HepG2 (cell line): ENCODE measurements around the gene MXRA7. TPM values are rescaled to one million over a fixed set of nuclear protein-coding genes. Genes with fewer than 3 reads are reported as not detected.
A peak's percentile ranks its signal among the peaks of the same experiment; 100 is the strongest.

Experiments
- ATAC-seq: fragments of 200-7000 bp; cut with Tn5 transposase; 3 replicates; pipeline ENCODE4 v1.9.1; 2020; ENCODE audit warnings: mild to moderate bottlenecking, moderate library complexity
- BruUV-seq: library from RNA; stranded (reverse); fragments of 400-500 nt; replicated peaks from 2 replicates; lab custom pipeline; 2021; lab: Mats Ljungman, UMichigan
- CTCF ChIA-PET: fragments of 300-600 bp; formaldehyde crosslinking; extraction: SDS; loops from one replicate; lab custom pipeline; 2021; ENCODE audit warnings: low total read pairs, inconsistent platforms, low intra/inter-chr PET ratio; lab: Yijun Ruan, JAX
- POLR2A ChIA-PET: fragments of 350-600 bp; sonication (Branson Sonifier 250); formaldehyde crosslinking; loops from one replicate; lab custom pipeline; 2020; ENCODE audit warnings: antibody characterized with exemption, inconsistent platforms; lab: Yijun Ruan, JAX
- DNase-seq: peaks from one replicate; pipeline ENCODE4 v3.0.0-alpha.2; 2015; ENCODE audit warnings: low spot score
- FAIRE-seq: peaks from 3 replicates; lab custom pipeline; 2011; peaks lifted over from hg19 to GRCh38; lab: Jason Lieb, UNC
- H2AFZ ChIP-seq: one replicate; pipeline ENCODE4 v1.6.1; 2011; ENCODE audit warnings: low read length, inconsistent platforms
- H3K27ac ChIP-seq: fragments of 300-600 bp; 3 replicates; pipeline ENCODE4 v1.8.0; 2011; ENCODE audit warnings: mixed run types, mild to moderate bottlenecking, mixed read lengths, low read length, inconsistent platforms; ENCODE audit not compliant: insufficient read depth; ENCODE audit errors: extremely low read length
- H3K27me3 ChIP-seq, 2 experiments: fragments of 200-600 bp in 1 of 2; 2 replicates in 1 of 2; 3 replicates in 1 of 2; pipeline versions ENCODE4 v1.6.0 to v1.8.0; 2011; ENCODE audit warnings: low read length in 2 of 2, mild to moderate bottlenecking in 2 of 2, moderate library complexity in 2 of 2, inconsistent platforms in 1 of 2; ENCODE audit not compliant: insufficient read depth in 2 of 2, control insufficient read depth in 1 of 2
- H3K36me3 ChIP-seq, 2 experiments: fragments of 200-600 bp in 1 of 2; replicated peaks in 1 of 2; 2 replicates in 1 of 2; 3 replicates in 1 of 2; pipeline versions ENCODE4 v1.5.1 to v1.8.0; 2011; ENCODE audit warnings: low read length in 2 of 2, inconsistent platforms in 1 of 2; ENCODE audit not compliant: insufficient read depth in 2 of 2, control insufficient read depth in 1 of 2
- H3K4me1 ChIP-seq: 2 replicates; pipeline ENCODE4 v1.5.1; 2012; ENCODE audit warnings: low read length, inconsistent platforms; ENCODE audit not compliant: insufficient read depth
- H3K4me2 ChIP-seq: 2 replicates; pipeline ENCODE4 v1.6.0; 2011; ENCODE audit warnings: low read depth, low read length, inconsistent platforms
- H3K4me3 ChIP-seq, 3 experiments: fragments of 200-600 bp in 1 of 3; sonication (generic), shearing (Covaris generic) in 1 of 3; replicated peaks in 1 of 3; 2 replicates each; pipeline ENCODE4 v1.5.1; 2011 to 2016; ENCODE audit warnings: low read length in 3 of 3, inconsistent platforms in 2 of 3, low read depth in 2 of 3, mild to moderate bottlenecking in 2 of 3, control low read depth in 1 of 3, mixed read lengths in 1 of 3; ENCODE audit not compliant: insufficient read depth in 1 of 3
- H3K79me2 ChIP-seq: one replicate; pipeline ENCODE4 v1.6.1; 2011; ENCODE audit warnings: low read length, inconsistent platforms; ENCODE audit not compliant: insufficient read depth
- H3K9ac ChIP-seq: 2 replicates; pipeline ENCODE4 v1.6.0; 2011; ENCODE audit warnings: mild to moderate bottlenecking, low read depth, low read length, inconsistent platforms; ENCODE audit not compliant: insufficient read depth
- H3K9me3 ChIP-seq: 2 replicates; pipeline ENCODE4 v1.5.1; 2012; ENCODE audit warnings: mild to moderate bottlenecking, low read length
- H4K20me1 ChIP-seq: 2 replicates; pipeline ENCODE4 v1.6.0; 2011; ENCODE audit warnings: inconsistent platforms, mild to moderate bottlenecking, low read length, moderate library complexity; ENCODE audit not compliant: insufficient read depth
- SETDB1 ChIP-seq: sonication (generic); formaldehyde crosslinking; IDR thresholded peaks from 2 replicates; pipeline ENCODE4 v1.5.1; 2020; ENCODE audit warnings: missing genetic modification reagents, mild to moderate bottlenecking, borderline replicate concordance
- SRSF4 ChIP-seq: fragments of 200-400 bp; formaldehyde crosslinking; IDR thresholded peaks from one replicate; pipeline ENCODE4 v1.6.1; 2018; ENCODE audit warnings: mild to moderate bottlenecking, low read depth, low read length, moderate library complexity; ENCODE audit not compliant: poor library complexity, severe bottlenecking
- WGBS: methylation state at CpG from one replicate; pipeline ENCODE4 v1.1.6; 2017; ENCODE audit warnings: low lambda C conversion rate; 5-methylcytosine and 5-hydroxymethylcytosine counted together
- in situ Hi-C: cut with HindIII; loops from 2 replicates; pipeline ENCODE4 v1.10.0; 2017; ENCODE audit warnings: low pct_unique_long_range_greater_than_20kb; ENCODE audit not compliant: extremely low pct_ligation_motif_present
- intact Hi-C: fragments of 100-400 bp; cut with micrococcal nuclease; formaldehyde crosslinking; loops from one replicate; pipeline ENCODE4 v1.10.0; 2022; ENCODE audit not compliant: unreplicated experiment
- polyA plus RNA-seq, 8 experiments: library from polyadenylated mRNA; depleted of rRNA in 3 of 8; stranded (reverse) in 7 of 8; unstranded in 1 of 8; fragments of >200 nt; fragmentation: Illumina TruSeq in 4 of 8; extraction: Trizol in 4 of 8; gene quantifications; 2 replicates each; pipeline versions ENCODE4 v1.2.1 to v1.2.3, GENCODE V29; 2011 to 2016; ENCODE audit warnings: low read depth in 4 of 8, missing spikeins in 1 of 8, mixed read lengths in 1 of 8; ENCODE audit not compliant: insufficient read depth in 1 of 8
- total RNA-seq, 5 experiments: library from RNA; depleted of rRNA; stranded (reverse); fragments of >200 nt; fragmentation: Illumina TruSeq; extraction: Trizol; gene quantifications; 2 replicates each; pipeline ENCODE4 v1.2.3, GENCODE V29; 2016; ENCODE audit warnings: low read depth in 1 of 5
- TF ChIP-seq, protein P1 (sequence below): sonication (generic); formaldehyde crosslinking; conservative IDR thresholded peaks from 2 replicates; pipeline ENCODE4 v1.8.0; 2022; ENCODE audit warnings: low read depth, missing genetic modification reagents
- TF ChIP-seq, protein P2 (sequence below): sonication (generic); formaldehyde crosslinking; IDR thresholded peaks from 2 replicates; pipeline ENCODE4 v1.5.1; 2020; ENCODE audit warnings: mild to moderate bottlenecking, moderate library complexity, missing genetic modification reagents
- TF ChIP-seq, protein P3 (sequence below): sonication (generic); formaldehyde crosslinking; IDR thresholded peaks from 2 replicates; pipeline ENCODE4 v1.5.1; 2020; ENCODE audit warnings: mild to moderate bottlenecking, missing genetic modification reagents
- TF ChIP-seq, protein P4 (sequence below): sonication (generic); formaldehyde crosslinking; IDR thresholded peaks from 2 replicates; pipeline ENCODE4 v1.4.0; 2020; ENCODE audit warnings: mild to moderate bottlenecking, missing genetic modification reagents
- TF ChIP-seq, protein P5 (sequence below): IDR thresholded peaks from 2 replicates; pipeline ENCODE4 v1.6.1; 2016; ENCODE audit warnings: missing biosample characterization, missing genetic modification reagents, low read depth

The MXRA7 gene
- total and polyA plus RNA-seq, 2 of the 13 experiments (the other 11 are each of a cell fraction or from before 2014, with no cell fraction given) = 44.8 to 112 TPM

DNA sequence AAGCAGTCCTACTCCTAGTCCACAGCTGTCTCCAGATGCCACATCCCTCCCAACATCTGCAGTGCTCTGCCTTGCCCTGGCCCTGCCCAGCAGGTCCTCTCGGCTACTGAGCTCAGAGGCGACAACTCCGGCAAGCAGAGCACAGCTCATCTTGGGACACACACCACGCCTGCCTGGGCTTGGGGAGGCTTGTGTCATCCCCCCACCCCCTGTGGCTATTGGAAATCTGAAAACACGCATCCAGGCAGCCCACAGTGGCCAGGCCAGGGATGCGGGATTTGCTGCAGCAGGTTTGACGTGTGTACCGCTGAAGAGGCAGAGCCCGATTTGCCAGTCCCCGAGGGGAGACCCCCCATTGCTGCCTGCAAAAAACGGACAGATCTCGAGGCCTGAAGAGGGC is 25.4 kb downstream of the MXRA7 start:
- Histone ChIP-seq H2AFZ (no peak overlapping the region), H3K79me2 (no peaks in the 10 kb centered on the region), H3K4me2 (no peak overlapping the region), H3K36me3 (peaks cover 7 to 18% of the 10 kb centered on the region in 2 experiments; a peak in 4 of 5 replicates), H3K27me3 (no peaks in the 10 kb centered on the region), H3K9ac (no peak overlapping the region), H3K9me3 (no peaks in the 10 kb centered on the region), H3K4me1 (peaks cover 41% of the 10 kb centered on the region), H3K27ac (no peak overlapping the region), H3K4me3 (no peak overlapping the region), H4K20me1 (no peaks in the 10 kb centered on the region)
- WGBS = 98% methylated on average over 11 of the region's 12 CpGs
- CTCF ChIA-PET = no interaction called here
- POLR2A ChIA-PET = interaction anchor here (0.9 kb wide), 1 partner anchor 13 kb away, joined by 4 read pairs; no protein-coding TSS in a partner anchor
- TF ChIP-seq, protein P1, sequence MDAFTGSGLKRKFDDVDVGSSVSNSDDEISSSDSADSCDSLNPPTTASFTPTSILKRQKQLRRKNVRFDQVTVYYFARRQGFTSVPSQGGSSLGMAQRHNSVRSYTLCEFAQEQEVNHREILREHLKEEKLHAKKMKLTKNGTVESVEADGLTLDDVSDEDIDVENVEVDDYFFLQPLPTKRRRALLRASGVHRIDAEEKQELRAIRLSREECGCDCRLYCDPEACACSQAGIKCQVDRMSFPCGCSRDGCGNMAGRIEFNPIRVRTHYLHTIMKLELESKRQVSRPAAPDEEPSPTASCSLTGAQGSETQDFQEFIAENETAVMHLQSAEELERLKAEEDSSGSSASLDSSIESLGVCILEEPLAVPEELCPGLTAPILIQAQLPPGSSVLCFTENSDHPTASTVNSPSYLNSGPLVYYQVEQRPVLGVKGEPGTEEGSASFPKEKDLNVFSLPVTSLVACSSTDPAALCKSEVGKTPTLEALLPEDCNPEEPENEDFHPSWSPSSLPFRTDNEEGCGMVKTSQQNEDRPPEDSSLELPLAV = no peak
- TF ChIP-seq, protein P2, sequence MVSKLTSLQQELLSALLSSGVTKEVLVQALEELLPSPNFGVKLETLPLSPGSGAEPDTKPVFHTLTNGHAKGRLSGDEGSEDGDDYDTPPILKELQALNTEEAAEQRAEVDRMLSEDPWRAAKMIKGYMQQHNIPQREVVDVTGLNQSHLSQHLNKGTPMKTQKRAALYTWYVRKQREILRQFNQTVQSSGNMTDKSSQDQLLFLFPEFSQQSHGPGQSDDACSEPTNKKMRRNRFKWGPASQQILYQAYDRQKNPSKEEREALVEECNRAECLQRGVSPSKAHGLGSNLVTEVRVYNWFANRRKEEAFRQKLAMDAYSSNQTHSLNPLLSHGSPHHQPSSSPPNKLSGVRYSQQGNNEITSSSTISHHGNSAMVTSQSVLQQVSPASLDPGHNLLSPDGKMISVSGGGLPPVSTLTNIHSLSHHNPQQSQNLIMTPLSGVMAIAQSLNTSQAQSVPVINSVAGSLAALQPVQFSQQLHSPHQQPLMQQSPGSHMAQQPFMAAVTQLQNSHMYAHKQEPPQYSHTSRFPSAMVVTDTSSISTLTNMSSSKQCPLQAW (CRISPR knock-in tag) = peak; percentile 35; the same call in 1 of the 2 replicates
- in situ Hi-C loops = no loop called here
- intact Hi-C loops = no loop called here
- ATAC-seq (no peak), FAIRE-seq (no peak), DNase-seq (no peak)
- no TSS peak for BruUV-seq

DNA sequence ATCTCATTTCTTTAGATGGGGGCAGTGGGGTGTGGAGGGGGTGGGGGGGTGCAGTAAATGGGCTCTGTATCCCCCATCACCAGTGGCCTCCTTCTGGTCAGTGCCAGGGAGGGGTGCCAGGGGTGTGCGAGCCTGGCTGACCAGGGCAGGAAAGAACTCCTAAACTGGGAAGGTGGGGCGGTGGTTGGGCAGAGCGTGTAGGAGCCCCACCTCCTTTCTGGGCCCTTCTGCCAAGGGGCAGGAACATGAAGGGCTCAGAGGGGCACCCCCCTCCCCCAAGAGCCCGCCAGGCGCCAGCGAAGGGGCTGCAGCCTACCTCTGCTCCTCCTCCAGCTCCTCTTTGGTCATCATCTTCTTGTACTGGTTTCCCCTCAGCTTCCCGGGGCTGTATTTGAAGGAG is 26.0 kb downstream of the MXRA7 start:
- Histone ChIP-seq H2AFZ (no peak overlapping the region), H4K20me1 (no peaks in the 10 kb centered on the region), H3K27ac (no peak overlapping the region), H3K36me3 (peaks cover 7 to 18% of the 10 kb centered on the region in 2 experiments; a peak in 4 of 5 replicates), H3K27me3 (no peaks in the 10 kb centered on the region), H3K9ac (no peak overlapping the region), H3K9me3 (no peaks in the 10 kb centered on the region), H3K4me1 (peaks cover 39% of the 10 kb centered on the region), H3K4me2 (no peak overlapping the region), H3K4me3 (no peak overlapping the region), H3K79me2 (no peaks in the 10 kb centered on the region)
- intact Hi-C loops = no loop called here
- CTCF ChIA-PET = no interaction called here
- FAIRE-seq (no peak), DNase-seq (no peak), ATAC-seq (no peak)
- POLR2A ChIA-PET = interaction anchor here (1.3 kb wide), 1 partner anchor 13 kb away, joined by 3 read pairs; no protein-coding TSS in a partner anchor
- in situ Hi-C loops = loop anchor here (5.0 kb wide), 1 partner anchor 33 kb away; no protein-coding TSS in a partner anchor
- 94% methylated on average over 7 of the region's 7 CpGs for WGBS
- no TSS peak for BruUV-seq
- TF ChIP-seq, protein P3, sequence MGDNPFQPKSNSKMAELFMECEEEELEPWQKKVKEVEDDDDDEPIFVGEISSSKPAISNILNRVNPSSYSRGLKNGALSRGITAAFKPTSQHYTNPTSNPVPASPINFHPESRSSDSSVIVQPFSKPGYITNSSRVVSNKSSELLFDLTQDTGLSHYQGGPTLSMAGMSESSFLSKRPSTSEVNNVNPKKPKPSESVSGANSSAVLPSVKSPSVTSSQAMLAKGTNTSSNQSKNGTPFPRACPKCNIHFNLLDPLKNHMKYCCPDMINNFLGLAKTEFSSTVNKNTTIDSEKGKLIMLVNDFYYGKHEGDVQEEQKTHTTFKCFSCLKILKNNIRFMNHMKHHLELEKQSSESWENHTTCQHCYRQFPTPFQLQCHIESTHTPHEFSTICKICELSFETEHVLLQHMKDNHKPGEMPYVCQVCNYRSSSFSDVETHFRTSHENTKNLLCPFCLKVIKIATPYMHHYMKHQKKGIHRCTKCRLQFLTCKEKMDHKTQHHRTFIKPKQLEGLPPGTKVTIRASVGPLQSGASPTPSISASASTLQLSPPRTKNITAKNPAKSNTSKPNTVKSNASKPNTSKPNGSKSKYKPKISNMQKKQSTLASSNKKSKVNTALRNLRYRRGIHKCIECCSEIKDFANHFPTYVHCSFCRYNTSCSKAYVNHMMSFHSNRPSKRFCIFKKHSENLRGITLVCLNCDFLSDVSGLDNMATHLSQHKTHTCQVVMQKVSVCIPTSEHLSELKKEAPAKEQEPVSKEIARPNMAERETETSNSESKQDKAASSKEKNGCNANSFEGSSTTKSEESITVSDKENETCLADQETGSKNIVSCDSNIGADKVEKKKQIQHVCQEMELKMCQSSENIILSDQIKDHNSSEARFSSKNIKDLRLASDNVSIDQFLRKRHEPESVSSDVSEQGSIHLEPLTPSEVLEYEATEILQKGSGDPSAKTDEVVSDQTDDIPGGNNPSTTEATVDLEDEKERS = no peak
- TF ChIP-seq, protein P4, sequence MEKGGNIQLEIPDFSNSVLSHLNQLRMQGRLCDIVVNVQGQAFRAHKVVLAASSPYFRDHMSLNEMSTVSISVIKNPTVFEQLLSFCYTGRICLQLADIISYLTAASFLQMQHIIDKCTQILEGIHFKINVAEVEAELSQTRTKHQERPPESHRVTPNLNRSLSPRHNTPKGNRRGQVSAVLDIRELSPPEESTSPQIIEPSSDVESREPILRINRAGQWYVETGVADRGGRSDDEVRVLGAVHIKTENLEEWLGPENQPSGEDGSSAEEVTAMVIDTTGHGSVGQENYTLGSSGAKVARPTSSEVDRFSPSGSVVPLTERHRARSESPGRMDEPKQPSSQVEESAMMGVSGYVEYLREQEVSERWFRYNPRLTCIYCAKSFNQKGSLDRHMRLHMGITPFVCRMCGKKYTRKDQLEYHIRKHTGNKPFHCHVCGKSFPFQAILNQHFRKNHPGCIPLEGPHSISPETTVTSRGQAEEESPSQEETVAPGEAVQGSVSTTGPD (CRISPR knock-in tag) = no peak
- TF ChIP-seq, protein P5, sequence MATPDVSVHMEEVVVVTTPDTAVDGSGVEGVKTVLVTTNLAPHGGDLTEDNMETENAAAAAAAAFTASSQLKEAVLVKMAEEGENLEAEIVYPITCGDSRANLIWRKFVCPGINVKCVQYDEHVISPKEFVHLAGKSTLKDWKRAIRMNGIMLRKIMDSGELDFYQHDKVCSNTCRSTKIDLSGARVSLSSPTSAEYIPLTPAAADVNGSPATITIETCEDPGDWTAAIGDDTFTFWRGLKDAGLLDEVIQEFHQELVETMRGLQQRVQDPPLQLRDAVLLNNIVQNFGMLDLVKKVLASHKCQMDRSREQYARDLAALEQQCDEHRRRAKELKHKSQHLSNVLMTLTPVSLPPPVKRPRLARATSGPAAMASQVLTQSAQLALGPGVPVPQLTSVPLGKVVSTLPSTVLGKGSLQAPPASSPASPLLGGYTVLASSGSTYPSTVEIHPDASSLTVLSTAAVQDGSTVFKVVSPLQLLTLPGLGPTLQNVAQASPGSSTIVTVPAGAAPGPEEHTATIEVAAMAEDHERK (CRISPR knock-in tag) = no peak
- TF ChIP-seq SETDB1 (no peak), SRSF4 (no peak)
